AG10803 (cell line): ENCODE results near the gene ATP5PF.
"Not testable (repeated sequence)": the region's sequence is repeated elsewhere in the genome, so short reads cannot be mapped to it uniquely, and the experiment has no call there.

Source experiments
- DNase-seq: peaks from one replicate; pipeline ENCODE4 v3.0.0; 2010; ENCODE audit warnings: low read depth
- H3K4me3 ChIP-seq: 2 replicates; pipeline ENCODE4 v1.5.1; 2011; ENCODE audit warnings: mild to moderate bottlenecking, low read length, control low read depth
- TF ChIP-seq, protein P1 (sequence below): conservative IDR thresholded peaks from 2 replicates; pipeline ENCODE4 v1.5.1; 2011; ENCODE audit warnings: mild to moderate bottlenecking, low read length, control low read depth, inconsistent platforms

The ATP5PF gene

DNA sequence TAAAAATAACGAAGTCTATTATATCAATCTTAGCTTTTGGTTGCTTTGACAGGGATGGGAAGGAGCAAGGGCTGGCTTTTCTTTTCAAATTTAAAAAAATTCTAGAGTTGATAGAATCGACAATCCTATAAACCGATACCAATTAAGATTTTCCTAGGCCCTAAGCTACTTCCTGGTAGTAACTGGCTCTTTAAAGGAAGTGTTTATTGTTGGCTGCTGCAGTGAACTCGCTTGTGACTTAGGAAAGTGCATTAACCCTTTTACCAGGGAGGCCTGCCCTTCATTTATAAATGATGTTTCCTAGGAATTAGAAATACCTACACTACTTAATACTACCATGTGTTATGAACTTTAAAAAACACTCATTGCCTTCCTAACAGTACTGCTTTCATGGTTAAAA is 33.2 kb downstream of the ATP5PF start:
- DNase-seq = no peak
- TF ChIP-seq, protein P1, sequence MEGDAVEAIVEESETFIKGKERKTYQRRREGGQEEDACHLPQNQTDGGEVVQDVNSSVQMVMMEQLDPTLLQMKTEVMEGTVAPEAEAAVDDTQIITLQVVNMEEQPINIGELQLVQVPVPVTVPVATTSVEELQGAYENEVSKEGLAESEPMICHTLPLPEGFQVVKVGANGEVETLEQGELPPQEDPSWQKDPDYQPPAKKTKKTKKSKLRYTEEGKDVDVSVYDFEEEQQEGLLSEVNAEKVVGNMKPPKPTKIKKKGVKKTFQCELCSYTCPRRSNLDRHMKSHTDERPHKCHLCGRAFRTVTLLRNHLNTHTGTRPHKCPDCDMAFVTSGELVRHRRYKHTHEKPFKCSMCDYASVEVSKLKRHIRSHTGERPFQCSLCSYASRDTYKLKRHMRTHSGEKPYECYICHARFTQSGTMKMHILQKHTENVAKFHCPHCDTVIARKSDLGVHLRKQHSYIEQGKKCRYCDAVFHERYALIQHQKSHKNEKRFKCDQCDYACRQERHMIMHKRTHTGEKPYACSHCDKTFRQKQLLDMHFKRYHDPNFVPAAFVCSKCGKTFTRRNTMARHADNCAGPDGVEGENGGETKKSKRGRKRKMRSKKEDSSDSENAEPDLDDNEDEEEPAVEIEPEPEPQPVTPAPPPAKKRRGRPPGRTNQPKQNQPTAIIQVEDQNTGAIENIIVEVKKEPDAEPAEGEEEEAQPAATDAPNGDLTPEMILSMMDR = no peak
- H3K4me3 ChIP-seq = no peak overlapping the region

DNA sequence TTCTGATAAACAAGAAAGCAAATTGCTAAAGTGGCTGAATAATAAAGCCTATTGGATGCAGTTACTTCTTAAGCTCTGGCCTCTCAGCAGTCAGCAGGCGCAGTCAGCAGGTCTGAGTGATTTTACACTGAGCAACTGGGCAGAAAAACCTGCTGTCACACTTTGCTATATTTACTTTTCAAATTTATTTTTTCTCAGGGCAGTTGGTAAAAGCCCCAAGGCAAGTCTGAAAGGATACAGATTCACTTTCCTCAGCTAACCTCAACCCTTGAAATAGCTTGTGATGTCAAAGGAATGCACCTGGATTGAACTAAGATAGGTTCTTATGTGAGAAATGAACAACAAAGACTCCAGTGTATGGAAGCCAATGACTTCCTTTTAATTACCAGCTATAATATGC is 34.0 kb downstream of the ATP5PF start:
- TF ChIP-seq, protein P1 = no peak
- no peak for DNase-seq
- H3K4me3 ChIP-seq = no peak overlapping the region

DNA sequence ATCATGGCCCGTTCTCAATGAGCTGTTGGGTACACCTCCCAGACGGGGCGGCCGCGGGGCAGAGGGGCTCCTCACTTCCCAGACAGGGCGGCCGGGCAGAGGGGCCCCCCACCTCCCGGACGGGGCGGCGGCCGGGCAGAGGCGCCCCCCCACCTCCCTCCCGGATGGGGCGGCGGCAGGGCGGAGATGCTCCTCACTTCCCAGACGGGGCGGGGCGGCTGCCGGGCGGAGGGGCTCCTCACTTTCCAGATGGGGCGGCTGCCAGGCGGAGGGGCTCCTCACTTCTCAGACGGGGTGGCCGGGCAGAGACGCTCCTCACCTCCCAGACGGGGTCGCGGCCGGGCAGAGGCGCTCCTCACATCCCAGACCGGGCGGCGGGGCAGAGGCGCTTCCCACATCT is 39.2 kb downstream of the ATP5PF start:
- DNase-seq, H3K4me3 ChIP-seq: not testable (repeated sequence)

DNA sequence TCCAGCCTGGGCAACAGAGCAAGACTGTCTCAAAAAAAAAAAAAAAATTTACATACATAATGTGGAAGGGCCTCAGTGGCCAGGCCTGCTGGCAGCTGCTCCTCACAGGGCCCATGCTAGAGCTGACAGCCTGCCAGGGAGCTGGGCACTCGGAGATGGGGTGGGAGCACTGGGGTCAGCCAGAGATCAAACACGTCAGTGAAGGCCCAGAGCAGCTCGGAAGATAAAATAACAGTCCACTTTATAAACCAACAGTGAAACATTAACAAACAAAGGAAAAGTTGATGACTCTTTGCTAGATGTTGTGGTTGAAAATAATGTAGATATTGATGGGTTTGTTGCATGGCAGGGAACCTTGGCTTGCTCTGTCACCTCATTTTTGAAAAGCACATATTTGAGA is 42.7 kb downstream of the ATP5PF start:
- TF ChIP-seq, protein P1 = no peak
- H3K4me3 ChIP-seq = no peak overlapping the region
- DNase-seq = no peak

DNA sequence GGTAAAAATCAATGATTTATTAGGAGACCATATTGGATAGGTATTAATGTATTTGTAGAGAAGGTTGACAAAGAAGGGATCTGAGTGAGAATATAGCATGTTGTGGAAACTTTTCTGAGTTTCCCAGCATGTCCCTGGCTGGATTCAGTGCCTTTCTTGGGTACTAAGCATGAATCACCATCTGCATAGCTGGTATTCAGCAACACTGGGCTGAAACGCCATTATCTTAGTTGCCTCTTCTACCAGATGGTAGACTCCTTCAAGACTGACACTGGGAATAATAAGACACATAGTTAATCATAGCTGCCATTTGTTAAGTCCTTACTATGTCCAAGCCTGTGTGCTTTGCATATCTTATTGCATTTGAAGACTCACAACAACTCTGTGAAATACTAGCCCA is 45.5 kb downstream of the ATP5PF start:
- TF ChIP-seq, protein P1 = no peak
- no peak overlapping the region for H3K4me3 ChIP-seq
- peak; percentile 37 for DNase-seq

DNA sequence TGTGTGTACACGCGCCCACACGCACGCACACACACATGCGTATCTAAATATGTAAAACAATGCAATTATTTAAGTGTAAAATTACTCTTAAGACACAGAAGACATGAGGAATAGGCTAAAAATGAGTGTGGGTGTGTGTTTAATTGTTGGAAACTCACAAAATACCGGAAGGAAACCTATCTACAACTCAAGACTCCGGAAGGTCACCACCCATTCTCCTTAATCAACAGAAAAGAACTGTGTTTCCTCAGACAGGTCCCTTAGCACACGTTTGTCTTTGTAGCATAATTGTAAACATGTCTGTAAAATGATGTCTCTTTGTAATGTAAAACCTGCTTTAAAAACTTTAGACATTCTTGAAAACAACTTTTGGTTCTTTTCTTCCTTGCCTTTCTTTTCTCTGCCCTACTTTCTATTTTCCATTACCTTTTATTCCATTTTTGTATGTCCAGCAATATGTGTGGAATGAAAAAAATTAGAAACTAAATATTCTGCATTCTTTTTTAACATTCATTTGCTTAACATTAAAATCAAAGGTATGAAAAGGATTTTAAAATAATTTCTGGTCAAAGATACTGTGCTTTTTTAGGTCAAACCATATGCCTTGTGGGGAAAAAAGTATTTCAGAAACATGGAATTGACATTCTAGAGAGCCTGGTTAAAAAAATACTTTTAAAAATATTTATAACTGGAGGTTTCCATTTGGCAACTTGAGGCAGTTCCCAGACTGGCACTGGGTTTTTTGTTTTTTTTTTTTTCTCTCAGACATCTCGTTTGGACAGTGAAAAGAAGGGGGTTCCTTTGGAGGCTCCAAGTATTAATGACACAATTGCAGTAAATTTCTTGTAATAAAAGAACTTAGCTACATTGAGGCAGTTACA is 46.2 kb downstream of the ATP5PF start:
- DNase-seq = peak; percentile 58
- TF ChIP-seq, protein P1 = no peak
- H3K4me3 ChIP-seq = no peak overlapping the region

DNA sequence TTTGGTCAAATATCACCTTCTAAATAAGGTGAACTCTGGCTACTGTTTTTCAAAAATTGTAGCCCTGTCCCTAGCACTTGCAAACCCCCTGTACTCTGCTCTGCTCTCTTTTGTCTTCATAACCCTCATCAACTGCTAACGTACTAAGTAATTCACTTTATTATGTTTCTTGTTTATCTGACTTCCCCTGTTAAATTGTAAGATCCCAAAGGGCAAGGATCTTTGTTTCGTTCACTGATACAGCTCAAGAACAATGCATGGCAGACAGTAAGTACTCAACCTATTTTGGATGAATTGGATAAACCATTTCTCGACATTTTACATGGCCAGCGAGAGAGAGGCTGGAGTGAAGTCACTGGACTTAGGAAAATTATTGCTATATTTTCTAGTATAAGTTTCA is 46.9 kb downstream of the ATP5PF start:
- TF ChIP-seq, protein P1 = no peak
- H3K4me3 ChIP-seq = no peak overlapping the region
- DNase-seq = no peak
